A673 (cell line): ENCODE data around the gene SPEF1. TPM values are rescaled to one million over a fixed set of nuclear protein-coding genes. Genes with fewer than 3 reads are reported as not detected.

Experiments used
- BruUV-seq: library from RNA; stranded (reverse); fragments of 400-500 nt; replicated peaks from 2 replicates; lab custom pipeline; 2021; lab: Mats Ljungman, UMichigan
- CTCF ChIA-PET: fragments of 300-600 bp; sonication (Branson Sonifier 250); formaldehyde crosslinking; loops from one replicate; lab custom pipeline; 2022; ENCODE audit warnings: antibody characterized with exemption; lab: Charles Lee
- POLR2A ChIA-PET: fragments of 300-600 bp; sonication (Branson Sonifier 250); formaldehyde crosslinking; loops from one replicate; lab custom pipeline; 2022; ENCODE audit warnings: antibody characterized with exemption; ENCODE audit not compliant: low non-redundant PET; lab: Charles Lee
- DNase-seq: peaks from one replicate; pipeline ENCODE4 v3.0.0-alpha.2; 2015; ENCODE audit warnings: low spot score
- H3K27ac ChIP-seq: fragments of 200-600 bp; sonication (generic); 2 replicates; pipeline ENCODE4 v1.5.1; 2016; ENCODE audit warnings: mixed run types, low read depth, mild to moderate bottlenecking, mixed read lengths, antibody characterized with exemption, low read length; ENCODE audit not compliant: poor library complexity, severe bottlenecking
- H3K27me3 ChIP-seq: fragments of 200-600 bp; sonication (generic); replicated peaks from 2 replicates; pipeline ENCODE4 v1.6.1; 2017; ENCODE audit warnings: mixed run types, low read depth, mild to moderate bottlenecking, mixed read lengths, antibody characterized with exemption, low read length; ENCODE audit not compliant: insufficient read depth, poor library complexity
- H3K36me3 ChIP-seq: fragments of 200-600 bp; sonication (generic); 2 replicates; pipeline ENCODE4 v1.6.1; 2016; ENCODE audit warnings: mixed run types, mild to moderate bottlenecking, mixed read lengths, antibody characterized with exemption, low read length; ENCODE audit not compliant: insufficient read depth, poor library complexity, severe bottlenecking
- H3K4me1 ChIP-seq: fragments of 200-600 bp; sonication (generic); 2 replicates; pipeline ENCODE4 v1.6.1; 2017; ENCODE audit warnings: mixed run types, mild to moderate bottlenecking, mixed read lengths, antibody characterized with exemption, low read length; ENCODE audit not compliant: insufficient read depth, poor library complexity, severe bottlenecking
- H3K4me3 ChIP-seq: fragments of 200-600 bp; sonication (generic); 2 replicates; pipeline ENCODE4 v1.5.1; 2016; ENCODE audit warnings: low read depth, mixed run types, mild to moderate bottlenecking, mixed read lengths, low read length; ENCODE audit not compliant: poor library complexity, severe bottlenecking
- H3K9me3 ChIP-seq: fragments of 200-600 bp; sonication (generic); 2 replicates; pipeline ENCODE4 v1.6.1; 2016; ENCODE audit warnings: mixed run types, low read depth, mild to moderate bottlenecking, mixed read lengths, antibody characterized with exemption, low read length; ENCODE audit not compliant: poor library complexity, severe bottlenecking
- EZH2 ChIP-seq: fragments of 200-600 bp; sonication (generic); IDR thresholded peaks from 2 replicates; pipeline ENCODE4 v1.6.1; 2017; ENCODE audit warnings: borderline replicate concordance, low read depth, mild to moderate bottlenecking, mixed read lengths, antibody characterized with exemption, low read length; ENCODE audit not compliant: poor library complexity, severe bottlenecking
- intact Hi-C: fragments of 100-400 bp; cut with micrococcal nuclease; formaldehyde crosslinking; loops from one replicate; pipeline ENCODE4 v1.10.0; 2022; ENCODE audit not compliant: unreplicated experiment
- total RNA-seq: library from RNA; stranded (reverse); gene quantifications from 2 replicates; pipeline ENCODE4 v1.2.3, GENCODE V29; 2021
- TF ChIP-seq, protein P1 (sequence below): fragments of 300-800, 200-600 bp; sonication (generic); conservative IDR thresholded peaks from 2 replicates; pipeline ENCODE4 v1.5.1; 2017; ENCODE audit warnings: low read depth, mild to moderate bottlenecking, antibody characterized with exemption, low read length, moderate library complexity, mixed read lengths

The SPEF1 gene
- total RNA-seq, 1 experiment from 2014 or later = 0.49 TPM

DNA sequence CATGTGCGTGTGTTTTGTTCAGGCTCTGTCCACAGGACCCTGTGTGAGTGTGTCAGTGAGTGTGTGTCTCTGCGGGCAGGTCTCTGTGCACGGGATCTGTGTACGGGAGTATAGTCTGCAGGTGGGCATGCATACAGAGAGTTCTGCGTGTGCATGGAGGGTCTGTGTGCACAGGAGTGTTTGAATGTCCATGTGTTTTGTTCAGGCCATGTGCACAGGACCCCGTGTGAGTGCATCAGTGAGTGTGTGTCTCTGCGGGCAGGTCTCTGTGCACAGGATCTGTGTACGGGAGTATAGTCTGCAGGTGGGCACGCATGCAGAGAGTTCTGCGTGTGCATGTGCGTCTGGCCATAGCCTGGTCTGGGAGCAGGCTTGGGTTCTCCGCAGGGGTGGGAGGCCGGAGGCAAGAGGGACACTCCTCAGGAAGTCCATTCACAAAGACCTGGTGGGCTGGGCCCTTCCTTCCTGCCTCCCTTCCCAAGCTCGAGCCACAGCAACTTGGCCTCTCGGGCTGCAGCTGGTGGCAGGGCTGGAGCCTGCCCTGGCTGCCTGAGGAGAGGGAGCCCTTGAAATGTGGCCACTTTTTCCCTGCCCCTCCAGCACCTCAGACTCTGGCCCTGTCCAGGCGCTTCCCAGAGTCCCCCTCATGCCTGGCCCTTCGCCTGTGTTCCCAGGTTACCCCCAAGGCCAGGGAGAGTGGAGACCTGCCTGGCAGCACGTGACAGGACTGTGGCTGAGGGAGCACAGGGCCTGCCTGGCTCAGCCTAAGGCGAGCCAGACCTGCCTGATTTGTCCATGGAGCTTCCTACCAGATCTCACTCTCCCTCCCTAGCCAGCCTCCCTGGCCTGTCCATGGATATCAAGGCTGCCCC, 42.0 kb downstream of the SPEF1 start:
- H3K27ac ChIP-seq = no peak overlapping the region
- no TSS peak for BruUV-seq
- H3K27me3 ChIP-seq = no peaks in the 10 kb centered on the region
- ChIA-PET POLR2A (no interaction called here), CTCF (no interaction called here)
- no peaks in the 10 kb centered on the region for H3K36me3 ChIP-seq
- TF ChIP-seq EZH2 = no peak
- TF ChIP-seq, protein P1, sequence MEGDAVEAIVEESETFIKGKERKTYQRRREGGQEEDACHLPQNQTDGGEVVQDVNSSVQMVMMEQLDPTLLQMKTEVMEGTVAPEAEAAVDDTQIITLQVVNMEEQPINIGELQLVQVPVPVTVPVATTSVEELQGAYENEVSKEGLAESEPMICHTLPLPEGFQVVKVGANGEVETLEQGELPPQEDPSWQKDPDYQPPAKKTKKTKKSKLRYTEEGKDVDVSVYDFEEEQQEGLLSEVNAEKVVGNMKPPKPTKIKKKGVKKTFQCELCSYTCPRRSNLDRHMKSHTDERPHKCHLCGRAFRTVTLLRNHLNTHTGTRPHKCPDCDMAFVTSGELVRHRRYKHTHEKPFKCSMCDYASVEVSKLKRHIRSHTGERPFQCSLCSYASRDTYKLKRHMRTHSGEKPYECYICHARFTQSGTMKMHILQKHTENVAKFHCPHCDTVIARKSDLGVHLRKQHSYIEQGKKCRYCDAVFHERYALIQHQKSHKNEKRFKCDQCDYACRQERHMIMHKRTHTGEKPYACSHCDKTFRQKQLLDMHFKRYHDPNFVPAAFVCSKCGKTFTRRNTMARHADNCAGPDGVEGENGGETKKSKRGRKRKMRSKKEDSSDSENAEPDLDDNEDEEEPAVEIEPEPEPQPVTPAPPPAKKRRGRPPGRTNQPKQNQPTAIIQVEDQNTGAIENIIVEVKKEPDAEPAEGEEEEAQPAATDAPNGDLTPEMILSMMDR = no peak
- H3K4me1 ChIP-seq = no peaks in the 10 kb centered on the region
- no peak overlapping the region for H3K4me3 ChIP-seq
- no peak for DNase-seq
- H3K9me3 ChIP-seq = no peaks in the 10 kb centered on the region
- intact Hi-C loops = no loop called here

DNA sequence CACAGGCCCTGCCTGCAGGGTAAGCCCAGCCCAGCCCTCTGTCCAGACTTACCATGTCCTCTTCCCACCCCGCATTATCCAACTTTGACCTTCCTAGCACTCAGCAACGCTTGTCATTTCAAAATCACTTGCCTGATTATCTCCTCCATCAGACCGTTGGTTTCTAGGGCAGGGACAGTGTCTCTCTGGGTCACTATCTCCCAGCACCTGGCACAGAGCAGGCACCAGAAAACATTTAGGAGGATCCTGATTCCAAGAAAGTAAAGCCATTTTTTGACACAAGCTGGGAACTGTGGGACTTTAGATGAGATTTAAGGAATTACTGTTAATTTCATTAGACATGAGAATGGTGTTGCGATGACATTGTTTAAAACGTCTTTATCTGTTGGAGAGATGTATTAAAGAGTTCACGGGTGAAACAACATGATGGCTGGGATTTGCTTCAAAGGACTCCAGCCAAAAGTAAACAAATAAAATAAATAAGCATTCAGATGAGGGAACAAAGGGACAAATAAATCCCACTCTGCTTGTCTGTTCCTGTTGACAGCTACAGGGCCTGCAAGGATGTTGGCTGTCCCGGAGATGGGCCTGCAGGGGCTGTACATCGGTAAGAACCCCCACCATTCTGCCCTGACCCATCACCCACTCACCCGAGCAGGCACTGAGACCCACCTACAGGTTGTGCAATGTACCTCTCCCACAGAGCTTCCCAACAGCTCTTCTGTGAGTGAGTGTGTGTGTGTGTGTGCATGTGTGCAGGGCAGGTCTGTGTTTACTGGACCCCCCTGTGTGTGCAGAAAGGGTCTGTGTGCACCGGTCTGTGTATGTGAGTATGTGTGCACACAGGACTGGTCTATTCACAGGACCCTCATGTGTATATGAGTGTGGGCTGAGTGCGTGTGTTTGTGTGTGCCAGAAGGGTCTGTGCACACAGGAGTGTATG, 42.9 kb downstream of the SPEF1 start:
- Histone ChIP-seq H3K27me3 (no peaks in the 10 kb centered on the region), H3K4me1 (no peaks in the 10 kb centered on the region), H3K4me3 (no peak overlapping the region), H3K27ac (no peak overlapping the region), H3K36me3 (no peaks in the 10 kb centered on the region), H3K9me3 (no peaks in the 10 kb centered on the region)
- ChIA-PET POLR2A (no interaction called here), CTCF (no interaction called here)
- BruUV-seq = no TSS peak
- intact Hi-C loops = no loop called here
- DNase-seq = no peak
- TF ChIP-seq, protein P1 = no peak

DNA sequence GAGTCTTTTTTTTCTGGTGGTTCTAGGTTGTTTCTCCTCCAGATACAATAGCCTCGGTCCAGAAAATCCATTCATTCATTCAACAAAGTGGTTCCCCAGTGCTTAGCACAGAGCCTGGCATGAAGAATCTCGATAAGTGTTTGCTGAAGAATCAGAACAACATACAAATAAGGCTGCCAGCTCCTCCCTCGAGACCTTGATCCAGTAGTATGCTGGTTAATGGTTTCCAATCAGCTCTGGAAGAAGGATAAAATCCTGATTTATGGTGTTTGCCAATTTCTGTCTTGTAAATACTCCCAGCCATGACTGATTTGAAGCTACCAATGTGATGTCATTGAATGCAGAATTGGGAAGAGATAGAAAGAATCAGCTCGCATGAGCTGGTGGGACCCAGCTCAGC, 45.5 kb downstream of the SPEF1 start:
- H3K27me3 ChIP-seq = no peaks in the 10 kb centered on the region
- BruUV-seq = no TSS peak
- no peak for DNase-seq
- POLR2A ChIA-PET = no interaction called here
- intact Hi-C loops = no loop called here
- no peaks in the 10 kb centered on the region for H3K9me3 ChIP-seq
- no peak for TF ChIP-seq EZH2
- TF ChIP-seq, protein P1 = no peak
- no peaks in the 10 kb centered on the region for H3K4me1 ChIP-seq
- CTCF ChIA-PET = no interaction called here
- H3K36me3 ChIP-seq = no peaks in the 10 kb centered on the region
- H3K4me3 ChIP-seq = no peak overlapping the region
- H3K27ac ChIP-seq = no peak overlapping the region
